ENCODE data around the gene ZC3H12A. TPM values are rescaled to one million over a fixed set of nuclear protein-coding genes. Genes with fewer than 3 reads are reported as not detected.

The ZC3H12A gene
- total and polyA plus RNA-seq, 2 of the 8 experiments (the other 6 are each of a cell fraction or from before 2014, with no cell fraction given): 7.4 to 10.0 TPM

GRCh38 chr1:37474046-37474696 lies at the start of gene ZC3H12A (continued):
- TF ChIP-seq ATF3 (IDR thresholded peaks at IDR 0.05; ENCODE audit: insufficient read depth, low read depth, low read length) (no peak), RBBP5 (IDR thresholded peaks at IDR 0.05; ENCODE audit: borderline replicate concordance, low read depth, low read length) (0 out of 2 replicates have a peak, but pooled peaks have one; percentile 30), TCF12 (IDR thresholded peaks at IDR 0.05; ENCODE audit: low read depth, low read length) (no peak), SP2 (IDR thresholded peaks at IDR 0.05; ENCODE audit: low read length) (no peak), HDAC2 (IDR thresholded peaks at IDR 0.05; ENCODE audit: borderline replicate concordance in 1 of 2, low read depth in 2 of 2, low read length in 2 of 2) (0 out of 4 replicates have a peak, but pooled peaks of 1 of the 2 experiments have one; percentile 61), CHD1 (IDR thresholded peaks at IDR 0.05; ENCODE audit: low read depth, low read length) (no peak), SIRT6 (IDR thresholded peaks at IDR 0.05; ENCODE audit: low read length) (no peak), RFX5 (IDR thresholded peaks at IDR 0.05; ENCODE audit: borderline replicate concordance, low read depth, low read length) (no peak), SIN3A (conservative IDR thresholded peaks at IDR 0.05 in 1 of 2, IDR thresholded peaks at IDR 0.05 in 1 of 2; ENCODE audit: low read depth in 1 of 2, low read length in 2 of 2) (peak in 1 of 2 experiments; percentile 87; a peak in 2 of 4 replicates), TEAD4 (IDR thresholded peaks at IDR 0.05; ENCODE audit: low read depth, low read length) (no peak), PHF8 (conservative IDR thresholded peaks at IDR 0.05; ENCODE audit: low read depth, low read length) (peak; percentile 59), MAFK (IDR thresholded peaks at IDR 0.05; ENCODE audit: low read depth, low read length) (no peak), RAD21 (IDR thresholded peaks at IDR 0.05 in 1 of 2, conservative IDR thresholded peaks at IDR 0.05 in 1 of 2; ENCODE audit: low read depth in 2 of 2, low read length in 2 of 2) (no peak), KDM5A (IDR thresholded peaks at IDR 0.05; ENCODE audit: low read length) (no peak), ATF2 (IDR thresholded peaks at IDR 0.05; ENCODE audit: low read length) (no peak), BCL11A (IDR thresholded peaks at IDR 0.05; ENCODE audit: low read depth in 2 of 2, low read length in 2 of 2) (no peak), KDM4A (IDR thresholded peaks at IDR 0.05; ENCODE audit: low read depth, low read length, severe bottlenecking) (peak; percentile 32), SAP30 (IDR thresholded peaks at IDR 0.05; ENCODE audit: insufficient read depth, insufficient replicate concordance, low read length) (no peak), CTBP2 (IDR thresholded peaks at IDR 0.05; ENCODE audit: borderline replicate concordance, insufficient read depth, insufficient read length, low read length) (no peak)

Data from H1 (cell line).